Peyer's patch (tissue), 4 donors: Measurements from ENCODE around the gene KRTAP5-6.

Experiments
- POLR2A ChIP-seq, 2 donors: fragments of 450-650 bp; IDR thresholded peaks; one replicate each; pipeline ENCODE4 v1.5.1; 2017; ENCODE audit warnings: antibody characterized with exemption in 2 of 2, mild to moderate bottlenecking in 2 of 2, moderate library complexity in 2 of 2
- TF ChIP-seq, protein P1 (sequence below), 6 experiments: fragments of 450-650 bp in 4 of 6; fragments of 200-600 bp in 2 of 6; sonication (generic) in 1 of 6; IDR thresholded peaks; one replicate each; pipeline ENCODE4 v1.5.1; 2017 to 2019; ENCODE audit warnings: antibody characterized with exemption in 6 of 6, mild to moderate bottlenecking in 3 of 6, moderate library complexity in 1 of 6

DNA sequence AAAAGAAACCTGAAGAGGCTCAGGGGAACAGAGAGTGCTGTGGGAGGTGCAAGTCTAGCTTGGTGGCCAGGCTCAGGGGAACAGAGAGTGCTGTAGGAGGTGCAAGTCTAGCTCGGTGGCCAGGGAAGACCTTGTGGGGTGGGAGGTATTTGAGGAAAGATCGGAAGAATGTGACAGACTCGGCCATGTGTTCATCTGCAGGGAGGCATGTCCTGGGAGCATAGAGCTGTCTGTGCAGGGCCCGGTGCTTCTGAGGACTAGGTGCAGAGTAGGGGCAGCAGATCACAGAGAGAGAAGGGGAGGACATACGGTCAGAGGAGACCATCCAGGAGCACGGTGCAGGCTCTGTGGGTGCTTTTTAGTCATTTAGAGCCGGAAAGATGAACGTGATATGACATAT, 42.6 kb downstream of the KRTAP5-6 start:
- TF ChIP-seq, protein P1, sequence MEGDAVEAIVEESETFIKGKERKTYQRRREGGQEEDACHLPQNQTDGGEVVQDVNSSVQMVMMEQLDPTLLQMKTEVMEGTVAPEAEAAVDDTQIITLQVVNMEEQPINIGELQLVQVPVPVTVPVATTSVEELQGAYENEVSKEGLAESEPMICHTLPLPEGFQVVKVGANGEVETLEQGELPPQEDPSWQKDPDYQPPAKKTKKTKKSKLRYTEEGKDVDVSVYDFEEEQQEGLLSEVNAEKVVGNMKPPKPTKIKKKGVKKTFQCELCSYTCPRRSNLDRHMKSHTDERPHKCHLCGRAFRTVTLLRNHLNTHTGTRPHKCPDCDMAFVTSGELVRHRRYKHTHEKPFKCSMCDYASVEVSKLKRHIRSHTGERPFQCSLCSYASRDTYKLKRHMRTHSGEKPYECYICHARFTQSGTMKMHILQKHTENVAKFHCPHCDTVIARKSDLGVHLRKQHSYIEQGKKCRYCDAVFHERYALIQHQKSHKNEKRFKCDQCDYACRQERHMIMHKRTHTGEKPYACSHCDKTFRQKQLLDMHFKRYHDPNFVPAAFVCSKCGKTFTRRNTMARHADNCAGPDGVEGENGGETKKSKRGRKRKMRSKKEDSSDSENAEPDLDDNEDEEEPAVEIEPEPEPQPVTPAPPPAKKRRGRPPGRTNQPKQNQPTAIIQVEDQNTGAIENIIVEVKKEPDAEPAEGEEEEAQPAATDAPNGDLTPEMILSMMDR (IDR thresholded peaks at IDR 0.05): no peak
- TF ChIP-seq POLR2A (IDR thresholded peaks at IDR 0.05): no peak
